Fibroblast of the aortic adventitia (primary cell): ENCODE data around the gene HES3. TPM values are rescaled to one million over a fixed set of nuclear protein-coding genes. Genes with fewer than 3 reads are reported as not detected.

Source experiments
- DNase-seq: peaks from one replicate; pipeline ENCODE4 v3.0.0-alpha.2; 2010; ENCODE audit warnings: low read depth
- H3K4me3 ChIP-seq: 2 replicates; pipeline ENCODE4 v1.5.1; 2011; ENCODE audit warnings: low read depth, mild to moderate bottlenecking, control low read depth, low read length, moderate library complexity
- CTCF ChIP-seq: IDR thresholded peaks from 2 replicates; pipeline ENCODE4 v1.5.1; 2011; ENCODE audit warnings: mild to moderate bottlenecking, low read length, control low read depth, inconsistent platforms; ENCODE audit not compliant: insufficient read depth
- total RNA-seq: library from RNA; depleted of rRNA; stranded (reverse); fragments of >200 nt; gene quantifications from 2 replicates; pipeline ENCODE4 v1.2.3, GENCODE V29; 2012; ENCODE audit warnings: low replicate concordance

The HES3 gene
- total RNA-seq, 1 donor: not detected

DNA sequence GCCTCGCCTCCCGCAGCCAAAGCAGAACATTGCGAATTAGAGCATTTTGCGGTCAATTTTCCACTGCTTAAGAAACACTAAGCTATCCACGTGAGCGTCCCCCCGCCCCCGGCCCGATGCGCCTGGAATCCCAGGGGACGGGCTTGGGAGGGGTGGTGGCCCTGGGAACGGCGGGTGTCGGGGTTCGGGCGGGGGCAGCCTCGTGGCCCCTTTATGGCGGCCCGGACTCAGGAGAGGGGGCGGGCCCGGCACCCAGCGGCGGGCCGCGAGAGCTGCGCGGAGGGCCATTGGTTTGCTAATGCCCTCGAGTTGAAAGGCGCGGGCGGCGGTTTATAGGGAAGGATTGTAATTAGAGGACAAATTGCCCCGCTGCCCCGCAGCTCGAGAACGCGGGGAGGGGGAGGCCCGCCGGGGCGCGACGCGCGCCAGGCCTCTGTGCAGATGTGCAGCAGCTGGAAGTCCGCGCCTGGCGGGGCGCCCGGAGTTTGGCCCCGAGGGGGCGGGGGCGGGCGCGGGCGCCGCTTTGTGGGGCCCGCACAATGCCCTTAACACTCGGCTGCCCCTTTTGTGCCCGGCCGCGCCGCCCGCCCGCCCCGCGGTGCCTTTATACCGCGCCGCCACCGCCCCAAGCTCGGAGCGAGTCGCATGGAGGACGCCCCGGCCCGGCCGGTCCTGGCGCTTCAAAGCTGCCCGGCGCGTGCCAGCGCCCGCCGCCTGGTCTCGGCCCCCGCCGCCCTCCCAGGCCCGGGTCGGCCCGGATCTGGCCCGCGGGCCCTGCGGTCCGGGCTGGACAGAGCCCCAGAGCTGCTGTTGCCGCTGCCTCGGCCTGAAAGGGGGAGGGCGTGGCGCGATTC is 1.9 kb upstream of the HES3 start:
- H3K4me3 ChIP-seq: no peak overlapping the region
- TF ChIP-seq CTCF: no peak
- DNase-seq: no peak

DNA sequence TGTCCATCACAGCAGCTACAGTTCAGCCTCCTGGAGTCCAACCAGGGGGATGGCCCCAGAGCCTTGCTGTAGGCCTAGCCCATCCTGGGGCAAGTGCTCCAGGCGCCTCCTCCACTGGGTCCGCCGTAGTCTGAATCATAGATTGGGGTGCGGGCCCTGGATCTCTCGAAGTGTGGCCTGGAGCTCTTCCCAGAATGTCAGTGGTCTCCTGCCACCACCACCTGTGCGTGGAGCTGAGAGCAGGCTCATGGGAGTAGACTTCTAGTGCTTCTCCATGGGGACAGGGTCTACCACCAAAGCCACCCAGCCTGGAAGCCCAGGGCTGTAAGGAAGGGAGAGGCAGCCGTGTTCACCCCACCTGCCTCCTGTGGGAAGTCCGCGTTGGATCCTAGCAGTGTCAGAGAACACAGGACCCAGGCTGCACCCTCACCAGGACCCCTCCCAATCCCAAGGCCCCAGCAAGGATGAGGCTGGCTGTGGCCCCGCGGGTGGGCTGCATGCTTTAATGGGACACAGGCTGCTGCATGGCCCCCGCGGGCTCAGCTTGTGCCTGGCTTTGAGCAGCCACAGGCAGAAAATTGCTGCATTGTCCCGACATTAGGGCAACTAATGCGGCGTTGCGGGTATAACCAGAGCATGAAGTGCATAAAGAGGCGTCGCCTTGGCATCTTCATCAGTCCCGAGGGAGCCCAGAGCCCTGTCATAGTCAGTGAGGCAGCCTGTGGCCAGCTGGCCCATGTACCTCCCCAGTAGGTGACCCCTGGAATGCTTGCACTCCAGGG is 735 bp upstream of the HES3 start:
- no peak for DNase-seq
- H3K4me3 ChIP-seq: no peak overlapping the region
- TF ChIP-seq CTCF: no peak

DNA sequence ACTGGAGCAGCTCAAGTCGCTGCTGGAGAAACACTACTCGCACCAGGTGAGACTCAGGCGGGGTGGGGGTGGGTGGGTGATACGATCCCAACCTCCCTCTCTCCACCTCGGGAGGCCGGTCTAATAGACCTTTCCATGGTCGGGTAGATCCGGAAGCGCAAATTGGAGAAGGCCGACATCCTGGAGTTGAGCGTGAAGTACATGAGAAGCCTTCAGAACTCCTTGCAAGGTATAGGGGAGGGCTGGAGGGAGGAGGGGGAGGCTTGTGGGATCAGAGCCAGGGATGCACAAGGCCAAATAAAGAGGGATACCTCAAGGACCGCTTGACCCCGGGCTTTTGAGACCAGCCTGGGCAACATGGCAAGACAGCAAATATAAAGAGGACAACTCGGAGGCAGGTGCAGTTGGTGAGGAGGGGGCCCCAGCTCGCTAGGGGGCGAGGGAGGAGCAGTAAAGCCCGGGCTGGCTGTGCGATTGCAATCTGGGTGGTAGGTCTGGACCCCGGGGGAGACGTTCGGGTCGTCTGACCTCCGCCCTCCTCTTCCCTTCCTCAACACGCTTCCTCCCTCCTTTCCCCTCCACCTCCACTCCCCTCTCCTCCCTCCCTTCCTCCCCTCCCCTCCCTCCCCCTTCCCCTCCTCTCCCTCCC is 546 bp downstream of the HES3 start:
- DNase-seq: no peak
- no peak overlapping the region for H3K4me3 ChIP-seq
- no peak for TF ChIP-seq CTCF

DNA sequence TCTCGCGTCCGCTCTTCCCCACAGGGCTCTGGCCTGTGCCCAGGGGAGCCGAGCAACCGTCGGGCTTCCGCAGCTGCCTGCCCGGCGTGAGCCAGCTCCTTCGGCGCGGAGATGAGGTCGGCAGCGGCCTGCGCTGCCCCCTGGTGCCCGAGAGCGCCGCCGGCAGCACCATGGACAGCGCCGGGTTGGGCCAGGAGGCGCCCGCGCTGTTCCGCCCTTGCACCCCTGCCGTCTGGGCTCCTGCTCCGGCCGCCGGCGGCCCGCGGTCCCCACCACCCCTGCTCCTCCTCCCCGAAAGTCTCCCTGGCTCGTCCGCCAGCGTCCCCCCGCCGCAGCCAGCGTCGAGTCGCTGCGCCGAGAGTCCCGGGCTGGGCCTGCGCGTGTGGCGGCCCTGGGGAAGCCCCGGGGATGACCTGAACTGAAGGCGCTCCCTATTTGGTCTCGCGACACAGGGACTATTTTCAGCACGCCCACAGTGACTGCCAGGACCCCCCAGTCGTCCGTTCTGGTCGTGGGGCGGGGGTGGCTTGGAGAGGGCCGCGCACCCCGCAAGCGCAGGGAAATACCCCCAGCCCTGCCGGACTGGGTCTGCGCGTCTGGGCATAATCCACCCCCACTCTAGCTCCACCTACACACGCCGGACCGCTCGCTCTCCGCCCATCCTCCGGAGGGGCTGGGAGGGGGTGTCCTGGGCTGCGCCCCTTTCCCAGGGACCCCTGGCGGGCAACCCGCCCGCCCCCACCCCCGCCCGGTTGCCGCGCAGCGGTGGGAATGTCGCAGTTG is 1.3 kb downstream of the HES3 start:
- TF ChIP-seq CTCF: peak; percentile 78
- peak; percentile 70 for DNase-seq

DNA sequence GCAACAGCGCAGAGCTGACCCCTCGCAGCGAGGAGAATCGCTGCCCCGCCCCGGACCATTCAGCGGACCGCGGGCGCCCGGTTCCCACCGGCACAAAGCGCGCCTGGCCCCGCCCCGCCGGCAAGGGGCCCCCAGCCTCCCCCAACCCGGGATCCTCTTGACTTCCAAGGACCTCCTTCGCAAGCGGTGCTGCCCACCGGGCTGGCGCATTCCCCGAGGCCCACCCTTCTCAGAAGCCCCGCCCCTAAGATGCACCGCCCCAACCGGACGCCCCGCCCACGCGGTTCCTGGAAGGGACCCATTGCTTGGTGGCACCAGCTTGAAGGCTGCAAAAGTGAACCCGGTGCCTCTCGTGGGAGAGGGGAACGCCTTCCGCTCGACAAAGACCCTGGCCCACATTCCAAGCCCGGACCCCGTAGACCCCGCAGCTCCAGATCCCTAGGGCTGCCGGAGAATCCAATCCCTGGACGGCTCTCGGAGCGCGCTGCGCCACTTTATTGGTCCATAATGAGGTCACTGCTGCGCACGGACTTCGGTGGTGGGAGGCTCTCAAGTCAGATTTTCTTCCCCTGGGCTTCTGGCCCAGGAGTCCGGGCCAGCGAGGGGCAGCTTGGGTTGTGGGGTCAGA is 2.0 kb downstream of the HES3 start:
- no peak overlapping the region for H3K4me3 ChIP-seq
- TF ChIP-seq CTCF: no peak
- no peak for DNase-seq

More for the DNA sequence above, 1.3 kb downstream of the HES3 start:
- no peak overlapping the region for H3K4me3 ChIP-seq
